ENCODE results near the gene GNG14.

- TF ChIP-seq, protein P1, sequence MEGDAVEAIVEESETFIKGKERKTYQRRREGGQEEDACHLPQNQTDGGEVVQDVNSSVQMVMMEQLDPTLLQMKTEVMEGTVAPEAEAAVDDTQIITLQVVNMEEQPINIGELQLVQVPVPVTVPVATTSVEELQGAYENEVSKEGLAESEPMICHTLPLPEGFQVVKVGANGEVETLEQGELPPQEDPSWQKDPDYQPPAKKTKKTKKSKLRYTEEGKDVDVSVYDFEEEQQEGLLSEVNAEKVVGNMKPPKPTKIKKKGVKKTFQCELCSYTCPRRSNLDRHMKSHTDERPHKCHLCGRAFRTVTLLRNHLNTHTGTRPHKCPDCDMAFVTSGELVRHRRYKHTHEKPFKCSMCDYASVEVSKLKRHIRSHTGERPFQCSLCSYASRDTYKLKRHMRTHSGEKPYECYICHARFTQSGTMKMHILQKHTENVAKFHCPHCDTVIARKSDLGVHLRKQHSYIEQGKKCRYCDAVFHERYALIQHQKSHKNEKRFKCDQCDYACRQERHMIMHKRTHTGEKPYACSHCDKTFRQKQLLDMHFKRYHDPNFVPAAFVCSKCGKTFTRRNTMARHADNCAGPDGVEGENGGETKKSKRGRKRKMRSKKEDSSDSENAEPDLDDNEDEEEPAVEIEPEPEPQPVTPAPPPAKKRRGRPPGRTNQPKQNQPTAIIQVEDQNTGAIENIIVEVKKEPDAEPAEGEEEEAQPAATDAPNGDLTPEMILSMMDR (conservative IDR thresholded peaks at IDR 0.05; ENCODE audit: low read length), result no peak
- TF ChIP-seq EZH2phosphoT487 (IDR thresholded peaks at IDR 0.05; ENCODE audit: borderline replicate concordance), result no peak
These were observed 45.3 kb upstream of the GNG14 start for GRCh38 chr19:12642506-12642905.
